GF-D8 (cell line): Measurements from ENCODE around the gene SLC39A13.

Source experiments
- DNase-seq: peaks from one replicate; lab custom pipeline; 2025; lab: John Stamatoyannopoulos, UW

SLC39A13 gene

GRCh38 chr11:47453365-47453764 is 45.0 kb downstream of the SLC39A13 start:
- DNase-seq: no peak

GRCh38 chr11:47454258-47454671 is 45.9 kb downstream of the SLC39A13 start:
- DNase-seq: peak; percentile 54

GRCh38 chr11:47460571-47461235 is 52.3 kb downstream of the SLC39A13 start:
- no peak for DNase-seq

GRCh38 chr11:47461876-47462275 is 53.5 kb downstream of the SLC39A13 start:
- DNase-seq: no peak

- no peak for DNase-seq
Measured at GRCh38 chr11:47464483-47464882, 56.1 kb downstream of the SLC39A13 start.
